HepG2 (cell line): ENCODE measurements around the gene TMPRSS11E. TPM values are rescaled to one million over a fixed set of nuclear protein-coding genes. Genes with fewer than 3 reads are reported as not detected.

ENCODE experiments used
- E2F1 ChIP-seq: sonication (generic); formaldehyde crosslinking; IDR thresholded peaks from 2 replicates; pipeline ENCODE4 v1.5.0; 2020; ENCODE audit warnings: missing genetic modification reagents
- FLYWCH1 ChIP-seq: sonication (generic); formaldehyde crosslinking; IDR thresholded peaks from 2 replicates; pipeline ENCODE4 v1.8.1; 2023; ENCODE audit warnings: mild to moderate bottlenecking, missing genetic modification reagents
- HNF1B ChIP-seq: sonication (generic); formaldehyde crosslinking; IDR thresholded peaks from 2 replicates; pipeline ENCODE4 v1.5.1; 2020; ENCODE audit warnings: mild to moderate bottlenecking, moderate library complexity, missing genetic modification reagents
- HOXA3 ChIP-seq: sonication (generic); formaldehyde crosslinking; IDR thresholded peaks from 2 replicates; pipeline ENCODE4 v1.5.0; 2020; ENCODE audit warnings: missing genetic modification reagents
- JDP2 ChIP-seq: sonication (generic); formaldehyde crosslinking; IDR thresholded peaks from 2 replicates; pipeline ENCODE4 v1.8.1; 2022; ENCODE audit warnings: missing genetic modification reagents, borderline replicate concordance
- KDM1A ChIP-seq: IDR thresholded peaks from 2 replicates; pipeline ENCODE4 v1.6.1; 2016; ENCODE audit warnings: missing compliant biosample characterization
- PAXIP1 ChIP-seq: sonication (generic); formaldehyde crosslinking; conservative IDR thresholded peaks from 2 replicates; pipeline ENCODE4 v1.4.0; 2020; ENCODE audit warnings: mild to moderate bottlenecking, missing genetic modification reagents, moderate library complexity
- POGZ ChIP-seq: sonication (generic); formaldehyde crosslinking; IDR thresholded peaks from 2 replicates; pipeline ENCODE4 v1.4.0; 2020; ENCODE audit warnings: mild to moderate bottlenecking, missing genetic modification reagents
- RARA ChIP-seq: IDR thresholded peaks from 2 replicates; pipeline ENCODE4 v1.6.1; 2016; ENCODE audit warnings: missing genetic modification reagents, missing compliant biosample characterization
- SP1 ChIP-seq, 2 experiments: fragments of 450-650 bp in 1 of 2; sonication (generic) in 1 of 2; formaldehyde crosslinking in 1 of 2; IDR thresholded peaks; 2 replicates each; pipeline versions ENCODE4 v1.4.0 to v1.6.1; 2016 to 2020; ENCODE audit warnings: missing genetic modification reagents in 1 of 2
- ZBTB2 ChIP-seq: sonication (generic); formaldehyde crosslinking; IDR thresholded peaks from 2 replicates; pipeline ENCODE4 v1.8.0; 2022; ENCODE audit warnings: low read depth, missing genetic modification reagents
- ZMAT5 ChIP-seq: sonication (generic); formaldehyde crosslinking; IDR thresholded peaks from 2 replicates; pipeline ENCODE4 v1.5.0; 2020; ENCODE audit warnings: mild to moderate bottlenecking, low read depth, missing genetic modification reagents, borderline replicate concordance
- ZNF225 ChIP-seq: sonication (generic); formaldehyde crosslinking; IDR thresholded peaks from 2 replicates; pipeline ENCODE4 v1.4.0; 2020; ENCODE audit warnings: mild to moderate bottlenecking, missing genetic modification reagents
- ZNF276 ChIP-seq: sonication (generic); formaldehyde crosslinking; IDR thresholded peaks from 2 replicates; pipeline ENCODE4 v1.4.0; 2020; ENCODE audit warnings: mild to moderate bottlenecking, low read depth, missing genetic modification reagents
- ZNF33B ChIP-seq: sonication (generic); formaldehyde crosslinking; IDR thresholded peaks from 2 replicates; pipeline ENCODE4 v1.5.1; 2020; ENCODE audit warnings: mild to moderate bottlenecking, missing genetic modification reagents
- ZNF382 ChIP-seq: sonication (generic); formaldehyde crosslinking; IDR thresholded peaks from 2 replicates; pipeline ENCODE4 v1.5.0; 2020; ENCODE audit warnings: missing genetic modification reagents, mild to moderate bottlenecking, borderline replicate concordance
- ZNF530 ChIP-seq: sonication (generic); formaldehyde crosslinking; IDR thresholded peaks from 2 replicates; pipeline ENCODE4 v1.5.0; 2020; ENCODE audit warnings: low read depth, mild to moderate bottlenecking, missing genetic modification reagents
- ZNF768 ChIP-seq: sonication (generic); formaldehyde crosslinking; IDR thresholded peaks from 2 replicates; pipeline ENCODE4 v1.4.0; 2020; ENCODE audit warnings: missing genetic modification reagents
- polyA plus RNA-seq, 8 experiments: library from polyadenylated mRNA; depleted of rRNA in 3 of 8; stranded (reverse) in 7 of 8; unstranded in 1 of 8; fragments of >200 nt; fragmentation: Illumina TruSeq in 4 of 8; extraction: Trizol in 4 of 8; gene quantifications; 2 replicates each; pipeline versions ENCODE4 v1.2.1 to v1.2.3, GENCODE V29; 2011 to 2016; ENCODE audit warnings: low read depth in 4 of 8, missing spikeins in 1 of 8, mixed read lengths in 1 of 8; ENCODE audit not compliant: insufficient read depth in 1 of 8
- total RNA-seq, 5 experiments: library from RNA; depleted of rRNA; stranded (reverse); fragments of >200 nt; fragmentation: Illumina TruSeq; extraction: Trizol; gene quantifications; 2 replicates each; pipeline ENCODE4 v1.2.3, GENCODE V29; 2016; ENCODE audit warnings: low read depth in 1 of 5

The TMPRSS11E gene
- total and polyA plus RNA-seq, 2 of the 13 experiments (the other 11 are each of a cell fraction or from before 2014, with no cell fraction given) = not detected

GRCh38 chr4:68520985-68521384, 73.7 kb downstream of the TMPRSS11E start (continued):
- TF ChIP-seq HNF1B (CRISPR knock-in tag) (no peak), ZNF33B (no peak), SP1 (IDR thresholded peaks at IDR 0.05) (no peak), SP1 (CRISPR knock-in tag; IDR thresholded peaks at IDR 0.05) (no peak), POGZ (CRISPR knock-in tag) (0 out of 2 replicates have a peak, but pooled peaks have one; percentile 30), ZNF276 (CRISPR knock-in tag) (no peak), PAXIP1 (peak; percentile 70), ZMAT5 (CRISPR knock-in tag) (no peak), ZNF768 (no peak), KDM1A (CRISPR knock-in tag) (no peak), ZBTB2 (CRISPR knock-in tag) (no peak), HOXA3 (CRISPR knock-in tag) (no peak), ZNF530 (CRISPR knock-in tag) (no peak), RARA (CRISPR knock-in tag) (no peak), ZNF225 (CRISPR knock-in tag) (no peak), JDP2 (no peak), E2F1 (no peak), FLYWCH1 (CRISPR knock-in tag) (no peak), ZNF382 (no peak)
